HepG2 (cell line): ENCODE results near the gene MTF2. TPM values are rescaled to one million over a fixed set of nuclear protein-coding genes. Genes with fewer than 3 reads are reported as not detected.
A peak's percentile ranks its signal among the peaks of the same experiment; 100 is the strongest.

Source experiments
- ETV5 ChIP-seq: IDR thresholded peaks from 2 replicates; pipeline ENCODE4 v1.6.1; 2018; ENCODE audit warnings: missing biosample characterization, missing genetic modification reagents, inconsistent platforms, borderline replicate concordance
- MYNN ChIP-seq: sonication (generic); formaldehyde crosslinking; IDR thresholded peaks from 2 replicates; pipeline ENCODE4 v1.4.0; 2020; ENCODE audit warnings: mild to moderate bottlenecking, low read depth, missing genetic modification reagents
- NCOA1 ChIP-seq: sonication (generic); formaldehyde crosslinking; IDR thresholded peaks from 2 replicates; pipeline ENCODE4 v1.9.0; 2021; ENCODE audit warnings: missing genetic modification reagents
- PTBP1 ChIP-seq: fragments of 200-400 bp; formaldehyde crosslinking; IDR thresholded peaks from 2 replicates; pipeline ENCODE4 v1.6.1; 2018; ENCODE audit warnings: low read length, low read depth; ENCODE audit not compliant: poor library complexity, severe bottlenecking
- ZNF792 ChIP-seq: IDR thresholded peaks from 2 replicates; pipeline ENCODE4 v1.6.1; 2016
- ZNF839 ChIP-seq: sonication (generic); formaldehyde crosslinking; IDR thresholded peaks from 2 replicates; pipeline ENCODE4 v1.4.0; 2020; ENCODE audit warnings: missing genetic modification reagents, mild to moderate bottlenecking, borderline replicate concordance
- polyA plus RNA-seq, 8 experiments: library from polyadenylated mRNA; depleted of rRNA in 3 of 8; stranded (reverse) in 7 of 8; unstranded in 1 of 8; fragments of >200 nt; fragmentation: Illumina TruSeq in 4 of 8; extraction: Trizol in 4 of 8; gene quantifications; 2 replicates each; pipeline versions ENCODE4 v1.2.1 to v1.2.3, GENCODE V29; 2011 to 2016; ENCODE audit warnings: low read depth in 4 of 8, missing spikeins in 1 of 8, mixed read lengths in 1 of 8; ENCODE audit not compliant: insufficient read depth in 1 of 8
- total RNA-seq, 5 experiments: library from RNA; depleted of rRNA; stranded (reverse); fragments of >200 nt; fragmentation: Illumina TruSeq; extraction: Trizol; gene quantifications; 2 replicates each; pipeline ENCODE4 v1.2.3, GENCODE V29; 2016; ENCODE audit warnings: low read depth in 1 of 5
- TF ChIP-seq, protein P1 (sequence below): sonication (generic); formaldehyde crosslinking; conservative IDR thresholded peaks from 2 replicates; pipeline ENCODE4 v1.5.0; 2020; ENCODE audit warnings: missing genetic modification reagents
- TF ChIP-seq, protein P2 (sequence below): sonication (generic); formaldehyde crosslinking; conservative IDR thresholded peaks from 2 replicates; pipeline ENCODE4 v1.4.0; 2020; ENCODE audit warnings: missing genetic modification reagents
- TF ChIP-seq, protein P3 (sequence below): sonication (generic); formaldehyde crosslinking; IDR thresholded peaks from 2 replicates; pipeline ENCODE4 v1.5.1; 2020; ENCODE audit warnings: mild to moderate bottlenecking, missing genetic modification reagents
- TF ChIP-seq, protein P4 (sequence below): sonication (generic); formaldehyde crosslinking; IDR thresholded peaks from 2 replicates; pipeline ENCODE4 v1.4.0; 2020; ENCODE audit warnings: missing genetic modification reagents, borderline replicate concordance
- TF ChIP-seq, protein P5 (sequence below): sonication (generic); formaldehyde crosslinking; conservative IDR thresholded peaks from 2 replicates; pipeline ENCODE4 v1.8.0; 2022; ENCODE audit warnings: missing genetic modification reagents
- TF ChIP-seq, protein P6 (sequence below): sonication (generic); formaldehyde crosslinking; IDR thresholded peaks from 2 replicates; pipeline ENCODE4 v1.4.0; 2020; ENCODE audit warnings: low read depth, mild to moderate bottlenecking, missing genetic modification reagents

Gene MTF2
- total and polyA plus RNA-seq, 2 of the 13 experiments (the other 11 are each of a cell fraction or from before 2014, with no cell fraction given), result 48.7 to 53.9 TPM

DNA sequence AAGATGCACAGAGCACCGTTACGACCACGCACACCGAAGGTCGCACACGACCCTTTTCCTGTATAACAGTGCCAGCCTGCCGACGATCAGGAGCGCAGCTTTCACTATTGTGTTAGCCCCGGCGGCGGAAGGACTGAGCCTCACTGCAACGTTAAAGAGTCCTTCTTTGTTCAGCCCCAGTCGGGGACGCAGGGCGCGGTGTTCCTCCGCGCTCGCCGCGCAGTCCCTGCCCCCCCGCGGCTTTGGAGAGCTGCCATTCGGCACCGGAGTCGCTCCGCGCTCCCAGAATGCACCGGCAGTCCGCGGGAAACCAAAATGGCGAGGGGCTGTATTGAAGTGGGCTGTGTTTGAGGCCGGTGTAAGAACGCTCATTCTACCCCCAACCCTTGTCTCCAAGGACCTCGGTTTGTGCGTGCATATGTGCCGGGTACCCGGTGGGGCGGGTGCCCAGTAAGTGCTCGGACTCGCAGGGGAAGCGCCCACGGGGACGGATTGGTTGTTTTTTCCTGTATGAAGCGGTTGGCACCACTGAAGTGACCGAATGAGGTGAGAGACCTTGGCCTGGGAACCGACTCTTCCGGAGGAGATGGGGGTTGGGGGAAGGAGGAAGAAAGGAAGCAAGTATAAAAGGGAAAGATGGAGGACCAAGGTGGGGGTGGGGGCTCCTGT lies at the start of gene MTF2 (continued):
- TF ChIP-seq, protein P1, sequence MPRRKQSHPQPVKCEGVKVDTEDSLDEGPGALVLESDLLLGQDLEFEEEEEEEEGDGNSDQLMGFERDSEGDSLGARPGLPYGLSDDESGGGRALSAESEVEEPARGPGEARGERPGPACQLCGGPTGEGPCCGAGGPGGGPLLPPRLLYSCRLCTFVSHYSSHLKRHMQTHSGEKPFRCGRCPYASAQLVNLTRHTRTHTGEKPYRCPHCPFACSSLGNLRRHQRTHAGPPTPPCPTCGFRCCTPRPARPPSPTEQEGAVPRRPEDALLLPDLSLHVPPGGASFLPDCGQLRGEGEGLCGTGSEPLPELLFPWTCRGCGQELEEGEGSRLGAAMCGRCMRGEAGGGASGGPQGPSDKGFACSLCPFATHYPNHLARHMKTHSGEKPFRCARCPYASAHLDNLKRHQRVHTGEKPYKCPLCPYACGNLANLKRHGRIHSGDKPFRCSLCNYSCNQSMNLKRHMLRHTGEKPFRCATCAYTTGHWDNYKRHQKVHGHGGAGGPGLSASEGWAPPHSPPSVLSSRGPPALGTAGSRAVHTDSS, result 0 out of 2 replicates have a peak, but pooled peaks have one; percentile 80
- TF ChIP-seq, protein P2, sequence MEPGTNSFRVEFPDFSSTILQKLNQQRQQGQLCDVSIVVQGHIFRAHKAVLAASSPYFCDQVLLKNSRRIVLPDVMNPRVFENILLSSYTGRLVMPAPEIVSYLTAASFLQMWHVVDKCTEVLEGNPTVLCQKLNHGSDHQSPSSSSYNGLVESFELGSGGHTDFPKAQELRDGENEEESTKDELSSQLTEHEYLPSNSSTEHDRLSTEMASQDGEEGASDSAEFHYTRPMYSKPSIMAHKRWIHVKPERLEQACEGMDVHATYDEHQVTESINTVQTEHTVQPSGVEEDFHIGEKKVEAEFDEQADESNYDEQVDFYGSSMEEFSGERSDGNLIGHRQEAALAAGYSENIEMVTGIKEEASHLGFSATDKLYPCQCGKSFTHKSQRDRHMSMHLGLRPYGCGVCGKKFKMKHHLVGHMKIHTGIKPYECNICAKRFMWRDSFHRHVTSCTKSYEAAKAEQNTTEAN (CRISPR knock-in tag), result peak; percentile 95
- TF ChIP-seq, protein P3, sequence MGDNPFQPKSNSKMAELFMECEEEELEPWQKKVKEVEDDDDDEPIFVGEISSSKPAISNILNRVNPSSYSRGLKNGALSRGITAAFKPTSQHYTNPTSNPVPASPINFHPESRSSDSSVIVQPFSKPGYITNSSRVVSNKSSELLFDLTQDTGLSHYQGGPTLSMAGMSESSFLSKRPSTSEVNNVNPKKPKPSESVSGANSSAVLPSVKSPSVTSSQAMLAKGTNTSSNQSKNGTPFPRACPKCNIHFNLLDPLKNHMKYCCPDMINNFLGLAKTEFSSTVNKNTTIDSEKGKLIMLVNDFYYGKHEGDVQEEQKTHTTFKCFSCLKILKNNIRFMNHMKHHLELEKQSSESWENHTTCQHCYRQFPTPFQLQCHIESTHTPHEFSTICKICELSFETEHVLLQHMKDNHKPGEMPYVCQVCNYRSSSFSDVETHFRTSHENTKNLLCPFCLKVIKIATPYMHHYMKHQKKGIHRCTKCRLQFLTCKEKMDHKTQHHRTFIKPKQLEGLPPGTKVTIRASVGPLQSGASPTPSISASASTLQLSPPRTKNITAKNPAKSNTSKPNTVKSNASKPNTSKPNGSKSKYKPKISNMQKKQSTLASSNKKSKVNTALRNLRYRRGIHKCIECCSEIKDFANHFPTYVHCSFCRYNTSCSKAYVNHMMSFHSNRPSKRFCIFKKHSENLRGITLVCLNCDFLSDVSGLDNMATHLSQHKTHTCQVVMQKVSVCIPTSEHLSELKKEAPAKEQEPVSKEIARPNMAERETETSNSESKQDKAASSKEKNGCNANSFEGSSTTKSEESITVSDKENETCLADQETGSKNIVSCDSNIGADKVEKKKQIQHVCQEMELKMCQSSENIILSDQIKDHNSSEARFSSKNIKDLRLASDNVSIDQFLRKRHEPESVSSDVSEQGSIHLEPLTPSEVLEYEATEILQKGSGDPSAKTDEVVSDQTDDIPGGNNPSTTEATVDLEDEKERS, result peak; percentile 92
- TF ChIP-seq ETV5 (CRISPR knock-in tag), result peak; percentile 85
- peak; percentile 91 for TF ChIP-seq ZNF839 (CRISPR knock-in tag)
- TF ChIP-seq, protein P4, sequence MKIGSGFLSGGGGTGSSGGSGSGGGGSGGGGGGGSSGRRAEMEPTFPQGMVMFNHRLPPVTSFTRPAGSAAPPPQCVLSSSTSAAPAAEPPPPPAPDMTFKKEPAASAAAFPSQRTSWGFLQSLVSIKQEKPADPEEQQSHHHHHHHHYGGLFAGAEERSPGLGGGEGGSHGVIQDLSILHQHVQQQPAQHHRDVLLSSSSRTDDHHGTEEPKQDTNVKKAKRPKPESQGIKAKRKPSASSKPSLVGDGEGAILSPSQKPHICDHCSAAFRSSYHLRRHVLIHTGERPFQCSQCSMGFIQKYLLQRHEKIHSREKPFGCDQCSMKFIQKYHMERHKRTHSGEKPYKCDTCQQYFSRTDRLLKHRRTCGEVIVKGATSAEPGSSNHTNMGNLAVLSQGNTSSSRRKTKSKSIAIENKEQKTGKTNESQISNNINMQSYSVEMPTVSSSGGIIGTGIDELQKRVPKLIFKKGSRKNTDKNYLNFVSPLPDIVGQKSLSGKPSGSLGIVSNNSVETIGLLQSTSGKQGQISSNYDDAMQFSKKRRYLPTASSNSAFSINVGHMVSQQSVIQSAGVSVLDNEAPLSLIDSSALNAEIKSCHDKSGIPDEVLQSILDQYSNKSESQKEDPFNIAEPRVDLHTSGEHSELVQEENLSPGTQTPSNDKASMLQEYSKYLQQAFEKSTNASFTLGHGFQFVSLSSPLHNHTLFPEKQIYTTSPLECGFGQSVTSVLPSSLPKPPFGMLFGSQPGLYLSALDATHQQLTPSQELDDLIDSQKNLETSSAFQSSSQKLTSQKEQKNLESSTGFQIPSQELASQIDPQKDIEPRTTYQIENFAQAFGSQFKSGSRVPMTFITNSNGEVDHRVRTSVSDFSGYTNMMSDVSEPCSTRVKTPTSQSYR (CRISPR knock-in tag), result peak; percentile 96
- TF ChIP-seq MYNN (CRISPR knock-in tag), result peak; percentile 98
- peak; percentile 99 for TF ChIP-seq ZNF792 (CRISPR knock-in tag)
- TF ChIP-seq, protein P5, sequence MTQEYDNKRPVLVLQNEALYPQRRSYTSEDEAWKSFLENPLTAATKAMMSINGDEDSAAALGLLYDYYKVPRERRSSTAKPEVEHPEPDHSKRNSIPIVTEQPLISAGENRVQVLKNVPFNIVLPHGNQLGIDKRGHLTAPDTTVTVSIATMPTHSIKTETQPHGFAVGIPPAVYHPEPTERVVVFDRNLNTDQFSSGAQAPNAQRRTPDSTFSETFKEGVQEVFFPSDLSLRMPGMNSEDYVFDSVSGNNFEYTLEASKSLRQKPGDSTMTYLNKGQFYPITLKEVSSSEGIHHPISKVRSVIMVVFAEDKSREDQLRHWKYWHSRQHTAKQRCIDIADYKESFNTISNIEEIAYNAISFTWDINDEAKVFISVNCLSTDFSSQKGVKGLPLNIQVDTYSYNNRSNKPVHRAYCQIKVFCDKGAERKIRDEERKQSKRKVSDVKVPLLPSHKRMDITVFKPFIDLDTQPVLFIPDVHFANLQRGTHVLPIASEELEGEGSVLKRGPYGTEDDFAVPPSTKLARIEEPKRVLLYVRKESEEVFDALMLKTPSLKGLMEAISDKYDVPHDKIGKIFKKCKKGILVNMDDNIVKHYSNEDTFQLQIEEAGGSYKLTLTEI (CRISPR knock-in tag), result no peak; the same call in 1 of the 2 replicates
- TF ChIP-seq, protein P6, sequence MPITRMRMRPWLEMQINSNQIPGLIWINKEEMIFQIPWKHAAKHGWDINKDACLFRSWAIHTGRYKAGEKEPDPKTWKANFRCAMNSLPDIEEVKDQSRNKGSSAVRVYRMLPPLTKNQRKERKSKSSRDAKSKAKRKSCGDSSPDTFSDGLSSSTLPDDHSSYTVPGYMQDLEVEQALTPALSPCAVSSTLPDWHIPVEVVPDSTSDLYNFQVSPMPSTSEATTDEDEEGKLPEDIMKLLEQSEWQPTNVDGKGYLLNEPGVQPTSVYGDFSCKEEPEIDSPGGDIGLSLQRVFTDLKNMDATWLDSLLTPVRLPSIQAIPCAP (CRISPR knock-in tag), result peak; percentile 95; the same call in 1 of the 2 replicates
- TF ChIP-seq PTBP1, result peak; percentile 98
- peak; percentile 95; the same call in 1 of the 2 replicates for TF ChIP-seq NCOA1 (CRISPR knock-in tag)
